Erythroblast (primary cell): ENCODE measurements around the gene CLDN14.

Source experiments
- GATA1 ChIP-seq: IDR thresholded peaks from 2 replicates; pipeline ENCODE4 v1.6.1; 2011; ENCODE audit warnings: low read depth, mild to moderate bottlenecking, control low read depth, low read length, moderate library complexity
- POLR2A ChIP-seq: IDR thresholded peaks from 2 replicates; pipeline ENCODE4 v1.6.1; 2011; ENCODE audit warnings: mild to moderate bottlenecking, low read length

DNA sequence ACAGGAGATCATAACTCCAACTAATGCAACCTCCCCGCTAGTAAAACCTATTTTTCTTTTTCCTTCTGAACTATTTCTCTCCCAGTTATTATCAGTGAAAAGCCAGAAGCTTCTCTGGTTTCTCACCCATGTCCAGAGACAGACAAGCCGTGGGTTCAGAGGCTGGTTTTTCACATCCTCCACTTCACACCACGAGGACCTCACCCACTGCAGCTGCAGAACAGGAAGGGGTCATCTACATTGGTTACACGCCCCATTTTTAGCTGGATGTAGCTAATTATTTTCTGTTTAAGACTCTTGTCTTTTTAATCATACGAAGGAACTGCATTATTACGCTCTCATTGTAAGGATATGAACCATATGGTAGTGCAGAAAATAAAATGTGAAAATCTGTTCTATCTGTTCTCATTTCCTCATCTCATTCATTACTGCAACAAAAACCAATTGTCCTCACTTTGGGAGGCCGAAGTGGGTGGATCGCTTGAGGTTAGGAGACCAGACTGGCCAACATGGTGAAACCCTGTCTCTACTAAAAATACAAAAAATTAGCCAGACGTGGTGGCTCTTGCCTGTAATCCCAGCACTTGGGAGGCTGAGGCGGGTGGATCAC, 39.1 kb upstream of the CLDN14 start:
- TF ChIP-seq GATA1 = no peak
- TF ChIP-seq POLR2A = no peak
